Urothelium cell line (cell line): ENCODE measurements around the gene ALG2.
A peak's percentile ranks its signal among the peaks of the same experiment; 100 is the strongest.

Source experiments
- DNase-seq: peaks from one replicate; pipeline ENCODE4 v3.0.0; 2011; ENCODE audit warnings: low spot score, mixed read lengths
- FAIRE-seq: peaks from 2 replicates; lab custom pipeline; 2011; peaks lifted over from hg19 to GRCh38; lab: Jason Lieb, UNC

ALG2 gene

GRCh38 chr9:99193466-99193821, 28.3 kb downstream of the ALG2 start:
- FAIRE-seq (no peak), DNase-seq (no peak)

GRCh38 chr9:99192786-99193465, 28.8 kb downstream of the ALG2 start:
- FAIRE-seq (no peak), DNase-seq (no peak)

GRCh38 chr9:99190597-99191283, 31.0 kb downstream of the ALG2 start:
- DNase-seq (no peak), FAIRE-seq (no peak)

- DNase-seq (no peak), FAIRE-seq (no peak)
Observed at GRCh38 chr9:99189887-99190596, 31.7 kb downstream of the ALG2 start.

- no peak for DNase-seq
- no peak for FAIRE-seq
Observed at GRCh38 chr9:99189186-99189585, 32.6 kb downstream of the ALG2 start.

GRCh38 chr9:99187311-99187710, 34.4 kb downstream of the ALG2 start:
- DNase-seq = no peak
- FAIRE-seq = no peak

- DNase-seq (no peak), FAIRE-seq (no peak)
Observed at GRCh38 chr9:99185934-99186333, 35.8 kb downstream of the ALG2 start.

GRCh38 chr9:99185348-99185632, 36.5 kb downstream of the ALG2 start:
- no peak for FAIRE-seq
- DNase-seq = no peak

GRCh38 chr9:99184475-99185347, 37.0 kb downstream of the ALG2 start:
- DNase-seq = peak; percentile 86
- FAIRE-seq = no peak

GRCh38 chr9:99184110-99184474, 37.6 kb downstream of the ALG2 start:
- FAIRE-seq (no peak), DNase-seq (no peak)

GRCh38 chr9:99183616-99184015, 38.1 kb downstream of the ALG2 start:
- no peak for FAIRE-seq
- DNase-seq = no peak

GRCh38 chr9:99182356-99182755, 39.4 kb downstream of the ALG2 start:
- DNase-seq (no peak), FAIRE-seq (no peak)

GRCh38 chr9:99181621-99182020, 40.1 kb downstream of the ALG2 start:
- FAIRE-seq = no peak
- DNase-seq = no peak

- FAIRE-seq (no peak), DNase-seq (no peak)
Observed at GRCh38 chr9:99181206-99181605, 40.5 kb downstream of the ALG2 start.

- DNase-seq = no peak
- FAIRE-seq = no peak
Observed at GRCh38 chr9:99180662-99181061, 41.1 kb downstream of the ALG2 start.

GRCh38 chr9:99180199-99180598, 41.5 kb downstream of the ALG2 start:
- FAIRE-seq (no peak), DNase-seq (no peak)

- no peak for FAIRE-seq
- no peak for DNase-seq
Observed at GRCh38 chr9:99178912-99179872, 42.5 kb downstream of the ALG2 start.

- FAIRE-seq = no peak
- DNase-seq = no peak
Observed at GRCh38 chr9:99177576-99178366, 44.0 kb downstream of the ALG2 start.

GRCh38 chr9:99176527-99177013, 45.2 kb downstream of the ALG2 start:
- FAIRE-seq (no peak), DNase-seq (no peak)
